SK-N-SH (cell line): ENCODE results near the gene COL12A1.

Source experiments
- EZH2phosphoT487 ChIP-seq: fragments of 200-600 bp; sonication (generic); IDR thresholded peaks from 2 replicates; pipeline ENCODE4 v1.6.1; 2017; ENCODE audit warnings: low read depth, mixed run types, mild to moderate bottlenecking, antibody characterized with exemption, moderate library complexity, borderline replicate concordance
- RAD21 ChIP-seq: IDR thresholded peaks from 2 replicates; pipeline ENCODE4 v1.6.1; 2012; ENCODE audit warnings: mild to moderate bottlenecking, low read length
- RFX5 ChIP-seq: IDR thresholded peaks from 2 replicates; pipeline ENCODE4 v1.6.1; 2012; ENCODE audit warnings: mild to moderate bottlenecking, improper control_type of control experiment, low read length
- TAF1 ChIP-seq: IDR thresholded peaks from 2 replicates; pipeline ENCODE4 v1.6.1; 2012; ENCODE audit warnings: low read depth, mild to moderate bottlenecking, low read length, moderate library complexity, borderline replicate concordance
- TF ChIP-seq, protein P1 (sequence below): fragments of 200-600 bp; sonication (generic); IDR thresholded peaks from 2 replicates; pipeline ENCODE4 v1.6.1; 2017; ENCODE audit warnings: antibody characterized with exemption, mild to moderate bottlenecking, moderate library complexity
- TF ChIP-seq, protein P2 (sequence below): IDR thresholded peaks from 2 replicates; pipeline ENCODE4 v1.4.0; 2012; ENCODE audit warnings: low read depth, borderline replicate concordance

DNA sequence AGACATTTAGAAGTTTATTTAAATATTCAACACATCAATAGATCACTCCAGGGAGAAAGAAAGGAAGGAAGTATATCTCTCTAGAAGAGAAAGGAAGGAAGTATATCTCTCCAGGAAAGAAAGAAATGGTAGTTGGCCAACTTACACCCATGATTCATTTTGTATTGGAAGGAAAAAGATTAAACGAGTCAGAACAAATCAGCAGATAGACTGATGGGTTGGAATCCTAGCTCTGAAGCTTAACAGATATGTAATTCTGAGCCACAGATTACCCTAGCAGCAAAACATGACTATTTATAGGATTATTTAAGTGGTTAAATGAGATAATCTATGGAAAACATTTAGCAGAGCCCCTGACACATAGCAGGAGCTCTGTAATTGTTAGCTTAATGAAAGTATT is 27.1 kb downstream of the COL12A1 start:
- TF ChIP-seq, protein P1, sequence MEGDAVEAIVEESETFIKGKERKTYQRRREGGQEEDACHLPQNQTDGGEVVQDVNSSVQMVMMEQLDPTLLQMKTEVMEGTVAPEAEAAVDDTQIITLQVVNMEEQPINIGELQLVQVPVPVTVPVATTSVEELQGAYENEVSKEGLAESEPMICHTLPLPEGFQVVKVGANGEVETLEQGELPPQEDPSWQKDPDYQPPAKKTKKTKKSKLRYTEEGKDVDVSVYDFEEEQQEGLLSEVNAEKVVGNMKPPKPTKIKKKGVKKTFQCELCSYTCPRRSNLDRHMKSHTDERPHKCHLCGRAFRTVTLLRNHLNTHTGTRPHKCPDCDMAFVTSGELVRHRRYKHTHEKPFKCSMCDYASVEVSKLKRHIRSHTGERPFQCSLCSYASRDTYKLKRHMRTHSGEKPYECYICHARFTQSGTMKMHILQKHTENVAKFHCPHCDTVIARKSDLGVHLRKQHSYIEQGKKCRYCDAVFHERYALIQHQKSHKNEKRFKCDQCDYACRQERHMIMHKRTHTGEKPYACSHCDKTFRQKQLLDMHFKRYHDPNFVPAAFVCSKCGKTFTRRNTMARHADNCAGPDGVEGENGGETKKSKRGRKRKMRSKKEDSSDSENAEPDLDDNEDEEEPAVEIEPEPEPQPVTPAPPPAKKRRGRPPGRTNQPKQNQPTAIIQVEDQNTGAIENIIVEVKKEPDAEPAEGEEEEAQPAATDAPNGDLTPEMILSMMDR: no peak
- TF ChIP-seq RFX5 (no peak), EZH2phosphoT487 (no peak), RAD21 (no peak), TAF1 (no peak)
- TF ChIP-seq, protein P2, sequence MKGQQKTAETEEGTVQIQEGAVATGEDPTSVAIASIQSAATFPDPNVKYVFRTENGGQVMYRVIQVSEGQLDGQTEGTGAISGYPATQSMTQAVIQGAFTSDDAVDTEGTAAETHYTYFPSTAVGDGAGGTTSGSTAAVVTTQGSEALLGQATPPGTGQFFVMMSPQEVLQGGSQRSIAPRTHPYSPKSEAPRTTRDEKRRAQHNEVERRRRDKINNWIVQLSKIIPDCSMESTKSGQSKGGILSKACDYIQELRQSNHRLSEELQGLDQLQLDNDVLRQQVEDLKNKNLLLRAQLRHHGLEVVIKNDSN: no peak
